ENCODE data around the gene HOXC11.

Gene HOXC11

DNA sequence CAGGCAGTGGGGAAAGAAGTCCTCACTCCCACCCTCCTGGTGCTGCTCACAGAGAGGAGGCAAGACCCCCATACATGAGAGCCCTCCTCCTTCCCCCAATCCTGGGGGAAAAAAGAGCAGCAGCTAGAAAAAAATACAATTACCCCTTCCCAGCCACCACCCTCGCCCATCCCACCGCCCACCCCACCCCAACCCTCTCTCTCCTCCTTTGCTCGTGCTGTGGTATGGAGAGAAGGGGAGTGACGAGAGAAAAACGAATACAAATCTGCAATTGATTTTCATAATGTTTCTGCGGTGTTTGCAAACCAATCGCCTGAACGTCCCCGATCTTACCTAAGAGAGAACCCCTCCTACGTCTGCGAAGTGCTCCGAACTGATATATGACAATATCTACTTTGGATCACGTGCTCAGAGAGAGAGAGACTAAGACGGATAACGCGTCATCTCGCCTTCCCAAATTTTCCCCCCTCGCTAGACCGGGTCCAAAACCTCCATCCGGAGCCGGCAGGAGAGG lies at the start of gene HOXC11:
HOXC11 (plus strand) TSS at position 405 of the 514 bp plus-strand sequence. CDS start 116 bp downstream, outside the sequence.
- DNase-seq (ENCODE audit: low read depth, low spot score), result no peak

DNA sequence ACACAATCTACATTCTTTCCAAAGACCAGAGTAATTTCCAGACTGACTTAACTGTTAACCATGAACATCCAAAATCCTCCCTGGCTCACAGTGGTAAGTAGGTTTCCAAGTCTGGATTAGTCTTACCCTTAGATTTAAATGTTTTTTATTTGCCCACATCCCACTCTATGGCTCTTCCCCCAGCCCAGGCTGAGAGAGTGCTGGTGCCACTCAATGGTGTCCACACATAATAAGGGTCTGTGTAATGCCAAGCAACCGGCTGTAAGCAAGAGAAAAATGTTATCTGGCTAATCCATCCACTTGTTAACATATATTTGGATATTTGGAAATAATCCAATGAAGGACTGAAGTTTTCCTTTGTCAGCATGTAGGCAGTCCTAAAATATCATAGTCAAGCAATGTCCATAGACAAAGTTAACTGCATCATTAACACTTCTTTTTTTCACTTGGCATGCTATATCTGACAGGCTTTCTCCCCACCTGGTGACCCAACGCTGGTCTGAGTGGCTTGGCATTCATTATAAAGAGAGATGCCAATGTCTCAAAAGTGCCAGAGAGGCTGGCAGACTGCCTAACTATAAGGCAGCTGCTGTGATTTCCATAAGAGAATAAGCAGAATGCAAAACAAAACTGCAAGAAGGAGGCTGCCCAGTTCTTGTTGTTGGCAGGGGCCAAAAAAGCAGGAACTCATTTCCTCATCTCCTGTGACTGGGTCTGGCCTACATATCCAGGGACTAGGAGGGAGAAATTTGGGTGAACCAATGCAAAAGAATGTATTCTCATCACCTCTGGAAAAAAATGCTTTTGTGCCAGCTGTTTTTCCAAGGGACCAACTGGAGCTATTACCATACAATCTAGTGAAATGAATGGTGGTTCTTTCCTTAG lies 48.2 kb upstream of the HOXC11 start:
- no peak for DNase-seq (ENCODE audit: low read depth, low spot score)

DNA sequence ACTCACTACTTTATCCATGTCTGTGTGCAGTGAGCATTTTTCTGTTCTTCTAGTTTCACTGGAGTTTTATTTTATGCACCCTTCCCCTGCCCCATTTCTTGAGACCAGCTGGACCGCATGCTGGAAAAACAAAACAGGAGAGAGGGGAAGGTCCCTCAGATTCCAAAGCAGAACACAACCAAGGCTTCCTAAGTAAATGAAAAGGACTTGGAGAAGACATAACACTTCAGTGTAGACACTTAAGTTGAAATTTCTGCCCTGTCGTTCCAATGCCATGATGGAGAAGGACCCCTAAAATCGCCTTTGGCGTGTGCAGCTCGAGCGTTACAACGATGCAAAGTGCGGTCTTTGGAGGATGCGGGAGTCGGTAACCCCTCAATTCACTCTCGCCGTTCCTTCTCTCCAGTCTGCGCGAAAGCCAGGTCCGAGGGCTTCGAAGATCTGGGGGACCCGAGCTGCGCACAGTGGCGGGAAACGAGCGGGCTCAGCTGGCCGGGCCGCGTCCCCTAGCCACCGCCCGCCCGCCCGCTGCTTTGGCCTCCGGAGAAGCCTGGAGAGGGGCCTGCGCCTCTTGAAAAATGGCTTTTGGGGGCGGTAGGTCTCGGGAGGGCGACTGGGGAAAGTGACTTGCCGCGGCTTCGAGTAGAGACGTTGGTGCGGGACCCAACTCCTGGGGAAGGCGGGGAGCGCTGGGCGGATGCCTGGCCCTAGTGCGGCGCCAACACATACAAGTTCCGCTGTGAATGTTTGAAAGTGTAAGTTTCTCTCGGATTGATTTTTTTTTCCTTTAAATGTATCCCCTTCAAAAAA lies 45.5 kb upstream of the HOXC11 start:
- DNase-seq (ENCODE audit: low read depth, low spot score), result no peak

DNA sequence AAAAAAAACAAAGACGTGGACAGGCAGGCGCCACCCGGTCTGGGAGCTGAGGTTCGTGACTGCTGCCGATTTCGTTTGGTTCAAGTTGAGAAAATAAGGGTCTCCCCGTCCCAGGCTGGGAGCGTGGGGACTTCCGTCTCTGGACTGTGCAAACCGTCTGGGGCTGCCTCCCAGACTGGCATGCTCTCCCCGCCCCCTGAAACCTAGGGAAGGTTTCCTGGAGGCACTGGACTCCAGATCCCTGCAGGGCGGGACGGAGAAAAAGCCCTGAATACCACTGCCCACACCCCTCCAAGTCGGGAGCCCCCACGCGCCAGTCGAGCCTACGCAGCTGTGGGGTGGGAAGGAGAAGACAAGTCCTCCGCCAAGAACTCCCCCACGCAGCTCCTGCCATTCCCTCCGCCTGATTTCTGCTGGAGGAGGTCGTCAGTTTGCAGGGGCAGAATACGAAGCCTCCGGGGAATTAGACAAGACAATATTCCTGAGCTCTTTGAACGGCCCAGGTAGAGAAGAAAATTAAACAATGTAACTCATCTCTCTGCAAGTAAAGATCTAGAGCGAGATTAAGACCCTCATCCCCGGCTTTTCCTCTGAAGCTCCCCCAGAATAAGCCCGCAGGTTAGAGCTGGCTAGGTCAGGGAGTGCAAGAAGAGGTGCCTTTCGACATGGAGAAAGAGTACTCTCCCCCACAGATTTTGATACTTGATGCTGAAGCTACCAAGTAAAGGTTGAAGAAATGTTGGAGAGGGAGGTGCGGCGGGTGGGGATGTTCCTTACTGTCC lies 44.7 kb upstream of the HOXC11 start:
- DNase-seq (ENCODE audit: low read depth, low spot score), result no peak

DNA sequence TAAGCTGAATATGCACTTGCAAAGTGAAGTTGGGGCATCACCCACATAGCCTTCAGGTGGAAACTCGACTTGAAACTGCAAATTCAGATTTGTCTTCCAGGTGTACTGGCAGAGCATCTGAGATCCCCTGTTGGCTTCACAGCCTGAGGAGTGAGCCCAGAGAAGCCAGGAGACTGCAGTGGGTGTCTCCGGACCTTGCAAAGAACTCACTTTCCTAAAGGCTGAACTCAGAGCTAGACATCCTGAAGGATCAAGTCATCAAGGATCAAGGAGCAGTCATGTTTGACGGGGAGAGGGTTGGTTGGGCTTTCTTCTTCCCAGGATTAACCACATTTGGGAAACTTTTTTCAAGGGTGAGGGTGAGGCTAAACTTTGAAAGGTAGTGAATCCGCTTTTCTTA lies 43.4 kb upstream of the HOXC11 start:
- DNase-seq (ENCODE audit: low read depth, low spot score), result no peak

DNA sequence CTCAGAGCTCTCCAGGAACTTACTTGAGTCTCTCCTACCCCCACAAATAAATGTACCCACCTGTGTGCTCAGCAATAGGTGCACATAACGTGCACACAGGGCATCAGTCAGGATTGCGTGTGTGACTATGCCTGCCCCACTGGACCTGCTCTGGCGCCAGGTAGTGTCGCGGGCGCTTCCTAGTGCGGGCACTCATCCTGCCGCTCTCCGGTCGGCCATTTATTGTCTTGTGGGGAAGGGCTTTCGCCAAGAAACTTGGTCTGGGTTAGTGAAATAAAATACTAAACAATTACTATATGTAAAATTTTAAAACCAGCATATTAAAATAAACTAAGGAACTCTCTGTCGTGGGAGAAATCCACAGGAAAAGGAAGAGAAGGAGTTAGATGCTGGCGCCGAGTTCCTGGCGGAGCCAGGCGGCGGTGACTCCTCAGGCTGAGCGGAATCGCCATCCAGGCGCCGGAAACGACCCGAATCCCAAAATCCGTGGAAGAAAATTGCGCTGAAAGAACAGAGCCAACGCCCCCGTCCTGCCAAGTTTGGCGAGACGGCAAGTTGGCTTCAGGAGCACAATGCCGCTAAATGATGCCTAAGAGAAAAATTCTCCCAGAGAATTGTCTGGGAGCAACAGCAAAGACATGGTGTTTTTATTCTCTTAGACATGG lies 42.2 kb upstream of the HOXC11 start:
- DNase-seq (ENCODE audit: low read depth, low spot score), result no peak

DNA sequence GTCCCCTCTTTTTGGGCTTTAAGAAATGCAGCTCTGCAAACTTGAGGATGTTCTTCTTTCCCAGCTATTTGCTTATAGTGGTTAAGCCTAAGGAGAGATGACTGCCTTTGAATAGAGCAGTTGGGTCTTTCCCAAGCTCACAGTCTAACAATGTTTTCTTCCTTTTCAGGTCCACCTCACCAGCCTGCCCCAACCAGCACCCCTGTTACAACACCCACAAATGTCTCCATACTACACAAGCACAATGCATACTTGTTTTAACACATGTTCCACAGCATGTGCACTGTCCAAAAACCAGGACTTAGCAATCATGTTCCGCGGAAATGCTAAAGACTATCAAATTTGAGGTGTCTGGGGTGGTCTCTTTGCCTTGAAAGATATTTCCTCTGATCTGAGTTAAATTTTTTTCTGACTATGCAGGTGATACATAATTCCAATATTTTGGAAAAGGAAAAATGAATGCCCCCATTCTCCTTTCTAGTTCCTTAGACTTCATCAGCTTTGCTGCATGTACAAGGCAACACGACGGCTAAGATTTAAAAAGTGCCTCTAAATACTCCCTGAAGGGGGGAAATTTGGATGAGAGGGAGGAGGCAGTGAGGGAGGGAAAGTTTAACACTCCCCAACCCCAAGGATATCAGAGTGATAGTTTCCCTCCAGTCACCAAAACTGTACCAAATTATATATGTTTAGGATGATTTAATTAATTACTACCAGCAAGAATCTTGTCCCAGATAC lies 40.9 kb upstream of the HOXC11 start:
- no peak for DNase-seq (ENCODE audit: low read depth, low spot score)

DNA sequence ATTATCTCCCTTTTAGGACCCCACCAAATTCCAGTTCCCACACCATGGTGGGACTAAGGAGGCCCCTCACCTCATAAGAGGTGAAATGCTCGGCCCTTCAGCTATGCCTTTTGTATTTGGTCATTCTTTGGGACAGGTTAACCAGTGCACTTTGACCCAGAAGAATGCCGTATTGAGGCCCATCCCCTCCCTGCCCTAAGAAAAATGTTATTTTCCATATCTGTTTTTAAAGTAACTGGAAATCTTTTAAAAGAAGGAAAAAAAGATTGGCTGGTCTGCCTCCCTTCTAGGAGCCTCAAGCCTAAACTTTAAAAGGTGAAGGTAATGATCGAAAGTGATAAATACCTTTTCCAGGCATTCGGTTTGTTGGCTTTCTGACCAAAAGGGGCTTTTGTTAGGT lies 40.0 kb upstream of the HOXC11 start:
- DNase-seq (ENCODE audit: low read depth, low spot score), result no peak

DNA sequence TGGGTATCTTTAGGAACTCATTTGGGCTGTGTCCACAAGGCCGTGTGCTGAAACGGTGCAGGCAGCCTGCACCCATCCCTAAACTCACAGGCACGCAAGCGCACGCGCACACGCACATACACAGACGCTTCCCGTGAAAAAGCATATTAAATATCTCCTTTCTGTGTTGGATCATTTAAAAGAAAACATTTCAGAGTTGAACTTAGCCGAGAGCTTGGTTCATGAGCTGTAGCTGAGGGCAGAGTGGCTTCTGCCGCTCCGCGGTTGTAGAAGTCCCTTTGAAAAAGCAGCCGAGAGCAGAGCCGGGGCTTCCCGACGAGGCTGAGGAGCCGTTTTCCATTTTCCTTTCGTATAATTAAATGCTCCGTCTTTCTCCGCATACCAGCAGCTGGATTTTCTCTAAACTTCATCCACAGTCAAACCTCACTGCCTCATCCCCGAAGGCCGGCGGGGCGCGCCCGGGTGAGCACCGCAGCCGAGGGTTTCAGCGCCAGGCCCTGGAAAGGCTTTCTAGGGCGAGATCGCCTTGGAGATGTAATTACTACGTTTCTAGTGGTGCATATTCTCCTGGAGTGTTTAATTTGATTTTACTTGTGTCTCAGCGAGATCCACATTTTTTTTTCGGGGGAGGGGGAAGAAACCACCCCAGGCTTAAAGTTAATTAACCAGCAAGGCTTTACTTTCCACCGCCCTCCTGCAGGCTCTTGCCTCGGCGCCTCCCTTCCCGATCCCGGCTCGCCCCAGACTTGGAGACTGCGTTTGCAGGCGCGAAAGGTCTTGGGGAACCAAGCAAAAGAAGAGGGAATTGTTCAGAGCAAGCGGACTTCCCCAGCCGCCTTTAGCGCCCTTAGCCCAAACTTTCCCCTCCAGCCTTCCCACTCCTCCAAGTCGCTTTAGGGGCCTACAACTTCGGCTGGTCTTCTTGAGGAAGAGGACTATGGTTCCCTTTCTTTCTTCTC lies 37.3 kb upstream of the HOXC11 start:
- no peak for DNase-seq (ENCODE audit: low read depth, low spot score)

DNA sequence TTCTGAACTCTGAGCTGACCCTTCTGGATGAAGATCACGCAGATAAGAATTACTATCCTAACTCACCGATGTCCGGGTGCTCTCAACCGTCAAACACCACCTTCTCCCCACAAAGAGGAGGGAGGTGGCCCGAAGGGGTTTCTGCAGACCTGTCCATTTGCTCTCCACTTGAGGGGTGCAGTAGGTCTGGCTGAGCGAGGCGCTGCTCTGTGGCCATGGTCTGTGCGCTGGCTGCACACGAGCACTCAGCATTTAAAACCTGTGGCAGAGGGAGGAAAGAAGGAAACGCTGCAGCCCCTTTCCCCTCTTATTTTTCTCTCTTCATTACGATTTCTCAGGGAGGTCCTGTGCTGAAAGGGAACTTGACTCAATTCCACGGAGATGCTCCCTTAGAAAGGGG lies 35.8 kb upstream of the HOXC11 start:
- DNase-seq (ENCODE audit: low read depth, low spot score), result no peak

DNA sequence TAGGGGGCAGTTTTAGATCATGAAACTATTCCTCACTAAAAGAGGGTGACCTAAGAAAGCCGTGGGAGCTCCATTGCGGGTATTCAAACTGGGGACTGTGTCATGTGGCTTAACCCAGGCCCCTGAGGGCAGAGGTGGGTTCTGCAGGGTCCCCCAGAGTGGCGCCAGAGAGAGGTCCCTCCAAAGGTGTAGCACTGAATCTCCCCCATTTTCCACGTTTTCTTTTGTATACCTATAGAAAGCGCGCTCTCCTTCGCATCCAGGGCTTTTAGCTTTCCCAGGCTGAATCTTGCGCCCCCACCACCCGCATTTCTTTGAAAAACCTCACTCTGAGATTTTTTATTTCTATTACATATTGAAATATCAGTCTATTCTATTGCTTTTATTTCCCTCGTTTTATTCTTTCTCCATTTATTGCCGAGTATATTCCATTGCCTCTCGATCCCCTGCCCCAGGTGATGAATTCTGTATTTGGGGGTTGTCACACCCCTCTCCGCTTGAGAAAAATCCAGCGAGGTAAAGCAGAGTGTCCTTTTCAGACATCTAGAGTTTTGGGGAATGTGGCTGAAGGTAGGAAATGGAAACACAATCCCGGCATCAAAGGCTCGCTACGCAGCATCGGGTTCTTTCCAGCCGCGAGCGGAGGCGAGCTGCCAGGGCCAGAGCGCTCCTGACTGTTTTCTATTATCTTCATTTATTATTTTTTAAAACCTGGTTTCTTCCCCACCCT lies 35.2 kb upstream of the HOXC11 start:
- no peak for DNase-seq (ENCODE audit: low read depth, low spot score)

DNA sequence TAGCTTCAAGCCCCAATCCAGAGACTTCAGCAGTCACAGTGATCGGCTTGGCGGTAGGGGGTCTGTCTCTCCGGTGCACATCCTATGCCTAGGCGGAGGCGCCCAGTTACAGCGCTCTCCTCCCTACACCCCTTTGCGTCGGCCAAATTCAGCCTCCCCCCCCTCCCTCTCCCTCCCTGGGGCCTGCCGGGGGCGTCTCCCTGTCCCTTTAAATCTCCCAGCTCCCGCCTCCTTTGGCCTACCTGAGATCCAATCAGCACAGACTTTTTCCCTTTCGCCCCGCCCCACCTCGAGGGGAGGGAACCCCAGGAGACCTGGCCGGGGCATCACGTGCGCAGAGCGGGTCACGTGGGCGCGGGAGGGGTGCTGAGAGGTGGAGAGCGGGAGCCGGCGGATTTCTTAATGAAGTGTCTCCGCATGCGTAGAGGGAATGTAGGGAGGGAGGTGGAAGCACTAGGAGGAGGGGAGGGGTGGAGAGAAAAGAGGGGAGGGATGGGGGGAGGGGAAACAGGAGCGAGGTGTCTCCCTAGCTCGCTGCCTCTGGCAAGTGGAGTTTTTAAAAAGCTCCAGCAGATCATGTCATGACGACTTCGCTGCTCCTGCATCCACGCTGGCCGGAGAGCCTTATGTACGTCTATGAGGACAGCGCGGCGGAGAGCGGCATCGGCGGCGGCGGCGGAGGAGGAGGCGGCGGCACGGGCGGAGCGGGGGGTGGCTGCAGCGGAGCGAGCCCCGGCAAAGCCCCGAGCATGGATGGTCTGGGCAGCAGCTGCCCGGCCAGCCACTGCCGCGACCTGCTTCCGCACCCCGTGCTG lies 34.4 kb upstream of the HOXC11 start, which contains the start of gene HOXC13:
HOXC13 (plus strand) TSS at position 506 of the 815 bp plus-strand sequence; CDS start at position 582, 76 bp downstream.
- DNase-seq (ENCODE audit: low read depth, low spot score), result no peak

DNA sequence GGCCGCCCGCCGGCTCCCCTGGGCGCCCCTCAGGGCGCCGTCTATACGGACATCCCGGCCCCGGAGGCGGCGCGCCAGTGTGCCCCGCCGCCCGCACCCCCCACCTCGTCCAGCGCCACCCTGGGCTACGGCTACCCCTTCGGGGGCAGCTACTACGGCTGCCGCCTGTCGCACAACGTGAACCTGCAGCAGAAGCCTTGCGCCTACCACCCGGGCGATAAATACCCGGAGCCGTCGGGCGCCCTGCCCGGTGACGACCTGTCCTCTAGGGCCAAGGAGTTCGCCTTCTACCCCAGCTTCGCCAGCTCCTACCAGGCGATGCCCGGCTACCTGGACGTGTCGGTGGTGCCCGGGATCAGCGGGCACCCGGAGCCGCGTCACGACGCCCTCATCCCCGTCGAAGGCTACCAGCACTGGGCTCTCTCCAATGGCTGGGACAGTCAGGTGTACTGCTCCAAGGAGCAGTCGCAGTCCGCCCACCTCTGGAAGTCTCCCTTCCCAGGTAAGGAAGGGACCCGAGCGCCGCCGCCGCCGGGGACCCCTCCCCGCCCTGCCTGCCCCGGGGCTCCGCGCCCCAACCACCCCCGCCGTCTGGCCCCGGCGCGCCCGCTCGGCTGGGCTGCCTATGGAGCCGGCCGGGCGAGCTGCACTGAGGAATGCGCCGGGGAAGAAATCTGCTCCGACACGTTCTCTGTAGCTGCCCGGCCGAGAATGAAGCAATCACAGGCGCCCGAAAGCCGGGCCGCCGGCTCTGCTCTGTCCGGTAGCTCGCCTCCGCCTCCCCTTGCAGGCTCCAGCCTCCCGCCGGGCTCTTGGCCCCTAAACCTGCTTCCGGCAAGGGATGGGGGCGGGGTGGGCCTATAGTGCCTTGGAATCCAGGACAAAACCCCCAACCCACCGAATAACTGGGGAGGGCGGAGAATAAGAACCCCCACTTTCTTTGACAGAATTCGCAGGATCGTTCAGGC lies 33.5 kb upstream of the HOXC11 start:
- DNase-seq (ENCODE audit: low read depth, low spot score), result no peak

DNA sequence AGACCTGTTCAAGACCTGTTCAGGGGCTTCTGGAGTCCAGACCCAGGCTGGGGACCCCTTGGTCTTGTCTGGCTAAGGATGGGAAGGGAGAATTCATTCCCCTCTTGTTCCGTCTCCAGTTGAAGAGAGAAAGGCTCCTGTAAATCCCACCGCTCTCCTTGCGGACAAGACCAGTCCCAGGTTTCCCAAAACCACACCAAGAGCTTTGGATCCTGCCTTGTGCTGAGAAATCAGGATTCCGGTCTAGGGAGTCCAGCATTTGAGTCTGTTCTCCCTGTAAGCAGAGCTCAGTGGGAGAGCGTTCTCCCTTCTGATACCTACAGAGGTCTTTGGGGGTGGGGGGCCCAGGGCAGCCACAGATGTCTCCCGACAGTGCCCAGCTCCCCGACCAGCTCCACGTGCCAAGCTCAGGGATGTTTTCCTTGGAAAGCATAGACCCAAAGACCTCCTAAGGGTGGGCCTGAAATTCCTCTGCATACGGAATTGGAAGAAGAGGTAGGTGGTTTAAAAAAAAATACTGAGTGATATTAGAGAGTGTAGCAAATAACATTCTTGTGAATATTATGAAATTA lies 32.4 kb upstream of the HOXC11 start:
- DNase-seq (ENCODE audit: low read depth, low spot score), result no peak

DNA sequence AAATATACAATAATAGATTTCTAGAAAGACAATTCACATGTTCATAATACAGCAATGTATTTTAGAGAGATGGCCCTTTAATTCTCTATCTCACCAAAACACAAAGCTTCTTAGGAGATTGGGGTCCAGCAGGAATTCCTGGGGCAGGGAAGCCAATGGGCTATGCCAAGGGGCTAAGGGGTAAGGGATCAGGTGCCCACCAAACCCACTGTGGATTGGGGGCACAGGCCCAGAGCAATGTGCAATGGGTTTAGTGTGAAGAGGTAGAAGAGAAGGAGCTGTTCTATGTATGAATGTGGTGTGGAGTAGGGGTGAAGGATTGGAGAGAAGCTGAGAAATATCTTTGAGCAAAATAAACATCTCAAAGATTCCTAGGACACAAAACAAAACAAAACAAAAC lies 31.7 kb upstream of the HOXC11 start:
- no peak for DNase-seq (ENCODE audit: low read depth, low spot score)

DNA sequence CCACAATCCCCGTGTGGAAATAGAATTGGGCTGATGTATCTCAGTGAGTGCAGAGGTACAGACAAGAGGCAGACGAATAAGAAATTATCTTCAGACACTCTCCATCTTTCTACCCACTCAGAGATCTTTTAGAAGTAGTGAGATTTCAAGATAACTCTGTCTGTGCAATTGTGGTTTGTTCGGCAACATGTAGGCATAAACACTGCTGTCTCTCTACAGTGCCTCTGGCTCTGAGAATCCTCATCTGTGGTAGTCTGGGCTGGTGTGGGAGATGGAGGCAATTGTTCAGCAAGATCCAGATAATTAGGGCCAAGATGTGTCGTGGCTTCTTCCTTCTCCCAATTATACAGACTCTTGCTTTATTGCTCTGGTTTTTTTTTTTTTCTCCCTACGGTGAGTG lies 31.2 kb upstream of the HOXC11 start:
- DNase-seq (ENCODE audit: low read depth, low spot score), result no peak
